Transverse colon (tissue), 4 donors: ENCODE results near the gene MED6.

Source experiments
- POLR2AphosphoS5 ChIP-seq, 3 donors: sonication (generic); formaldehyde crosslinking; IDR thresholded peaks; one replicate each; pipeline ENCODE4 v1.6.1; 2016; ENCODE audit warnings: antibody characterized with exemption in 3 of 3
- TF ChIP-seq, protein P1 (sequence below), 5 experiments: fragments of 200-600 bp in 3 of 5; fragments of 450-650 bp in 2 of 5; sonication (generic) in 3 of 5; IDR thresholded peaks; 1 replicate in 2 of 5; 2 replicates in 3 of 5; pipeline ENCODE4 v1.5.1; 2016 to 2017; ENCODE audit warnings: antibody characterized with exemption in 5 of 5, inconsistent platforms in 3 of 5, mild to moderate bottlenecking in 2 of 5, moderate library complexity in 1 of 5

DNA sequence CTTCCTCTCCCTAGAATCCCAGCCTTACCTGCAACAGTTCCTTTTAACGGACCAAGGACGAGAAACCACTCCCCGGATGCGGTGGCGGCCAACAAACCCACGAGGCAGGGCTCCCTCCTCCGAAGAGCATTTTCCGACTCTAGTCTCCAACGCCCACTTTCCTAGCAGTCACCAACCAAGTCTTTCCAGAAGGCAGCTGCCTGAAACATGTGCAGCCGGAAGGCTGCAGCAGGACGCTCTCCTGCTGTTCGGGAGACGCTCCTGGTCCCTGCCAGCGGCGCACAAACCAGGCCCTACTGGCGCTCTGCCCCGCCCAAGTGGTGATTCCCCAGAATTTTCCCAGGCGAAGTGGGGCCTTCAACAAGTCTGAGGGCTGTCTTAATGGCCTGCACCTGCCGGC lies 44.6 kb downstream of the MED6 start:
- TF ChIP-seq POLR2AphosphoS5 (IDR thresholded peaks at IDR 0.05), result no peak
- TF ChIP-seq, protein P1, sequence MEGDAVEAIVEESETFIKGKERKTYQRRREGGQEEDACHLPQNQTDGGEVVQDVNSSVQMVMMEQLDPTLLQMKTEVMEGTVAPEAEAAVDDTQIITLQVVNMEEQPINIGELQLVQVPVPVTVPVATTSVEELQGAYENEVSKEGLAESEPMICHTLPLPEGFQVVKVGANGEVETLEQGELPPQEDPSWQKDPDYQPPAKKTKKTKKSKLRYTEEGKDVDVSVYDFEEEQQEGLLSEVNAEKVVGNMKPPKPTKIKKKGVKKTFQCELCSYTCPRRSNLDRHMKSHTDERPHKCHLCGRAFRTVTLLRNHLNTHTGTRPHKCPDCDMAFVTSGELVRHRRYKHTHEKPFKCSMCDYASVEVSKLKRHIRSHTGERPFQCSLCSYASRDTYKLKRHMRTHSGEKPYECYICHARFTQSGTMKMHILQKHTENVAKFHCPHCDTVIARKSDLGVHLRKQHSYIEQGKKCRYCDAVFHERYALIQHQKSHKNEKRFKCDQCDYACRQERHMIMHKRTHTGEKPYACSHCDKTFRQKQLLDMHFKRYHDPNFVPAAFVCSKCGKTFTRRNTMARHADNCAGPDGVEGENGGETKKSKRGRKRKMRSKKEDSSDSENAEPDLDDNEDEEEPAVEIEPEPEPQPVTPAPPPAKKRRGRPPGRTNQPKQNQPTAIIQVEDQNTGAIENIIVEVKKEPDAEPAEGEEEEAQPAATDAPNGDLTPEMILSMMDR (IDR thresholded peaks at IDR 0.05), result no peak
